Duodenal mucosa (tissue), 2 donors: ENCODE data around the gene FCHSD2.

Experiments
- H3K27ac ChIP-seq: one replicate; pipeline ENCODE4 v1.7.0; 2013; ENCODE audit warnings: low read depth, low read length
- H3K27me3 ChIP-seq, 2 donors: one replicate each; pipeline ENCODE4 v1.7.0; 2013; ENCODE audit warnings: low read length in 2 of 2, control low read depth in 1 of 2; ENCODE audit not compliant: insufficient read depth in 2 of 2, control insufficient read depth in 1 of 2
- H3K36me3 ChIP-seq, 2 donors: one replicate each; pipeline ENCODE4 v1.7.0; 2013; ENCODE audit warnings: low read length in 2 of 2, control low read depth in 1 of 2; ENCODE audit not compliant: insufficient read depth in 2 of 2, control insufficient read depth in 1 of 2
- H3K4me1 ChIP-seq, 2 donors: one replicate each; pipeline ENCODE4 v1.7.0; 2013; ENCODE audit warnings: low read length in 2 of 2, control low read depth in 1 of 2; ENCODE audit not compliant: insufficient read depth in 2 of 2, control insufficient read depth in 1 of 2
- H3K4me3 ChIP-seq, 2 donors: one replicate each; pipeline ENCODE4 v1.7.0; 2013; ENCODE audit warnings: low read length in 2 of 2, low read depth in 1 of 2
- H3K9ac ChIP-seq, 2 donors: one replicate each; pipeline ENCODE4 v1.7.0; 2013; ENCODE audit warnings: low read length in 2 of 2, low read depth in 1 of 2
- H3K9me3 ChIP-seq, 2 donors: one replicate each; pipeline ENCODE4 v1.7.0; 2013; ENCODE audit warnings: low read length in 2 of 2, control low read depth in 1 of 2; ENCODE audit not compliant: control insufficient read depth in 1 of 2

The FCHSD2 gene

GRCh38 chr11:73106347-73106746, 35.8 kb downstream of the FCHSD2 start:
- H3K27me3 ChIP-seq, result no peaks in the 10 kb centered on the region
- peaks cover 0 to 7% of the 10 kb centered on the region in 2 donors for H3K9me3 ChIP-seq
- H3K4me1 ChIP-seq, result no peaks in the 10 kb centered on the region
- no peak overlapping the region for H3K27ac ChIP-seq
- no peaks in the 10 kb centered on the region for H3K36me3 ChIP-seq
- H3K4me3 ChIP-seq, result no peak overlapping the region
- H3K9ac ChIP-seq, result no peak overlapping the region

GRCh38 chr11:73100578-73100977, 41.5 kb downstream of the FCHSD2 start:
- H3K27ac ChIP-seq, result no peak overlapping the region
- H3K4me3 ChIP-seq, result no peak overlapping the region
- no peaks in the 10 kb centered on the region for H3K9me3 ChIP-seq
- no peaks in the 10 kb centered on the region for H3K4me1 ChIP-seq
- H3K9ac ChIP-seq, result no peak overlapping the region
- H3K27me3 ChIP-seq, result no peaks in the 10 kb centered on the region
- H3K36me3 ChIP-seq, result no peaks in the 10 kb centered on the region

GRCh38 chr11:73099512-73100266, 42.4 kb downstream of the FCHSD2 start:
- Histone ChIP-seq H3K4me3 (no peak overlapping the region), H3K36me3 (no peaks in the 10 kb centered on the region), H3K4me1 (no peaks in the 10 kb centered on the region), H3K27ac (no peak overlapping the region), H3K9me3 (no peaks in the 10 kb centered on the region), H3K27me3 (no peaks in the 10 kb centered on the region), H3K9ac (no peak overlapping the region)

GRCh38 chr11:73095613-73096012, 46.5 kb downstream of the FCHSD2 start:
- no peaks in the 10 kb centered on the region for H3K4me1 ChIP-seq
- H3K4me3 ChIP-seq, result no peak overlapping the region
- no peaks in the 10 kb centered on the region for H3K9me3 ChIP-seq
- no peaks in the 10 kb centered on the region for H3K27me3 ChIP-seq
- H3K36me3 ChIP-seq, result no peaks in the 10 kb centered on the region
- no peak overlapping the region for H3K27ac ChIP-seq
- no peak overlapping the region for H3K9ac ChIP-seq

- no peak overlapping the region for H3K9ac ChIP-seq
- no peak overlapping the region for H3K4me3 ChIP-seq
- H3K27me3 ChIP-seq, result no peaks in the 10 kb centered on the region
- no peaks in the 10 kb centered on the region for H3K4me1 ChIP-seq
- no peaks in the 10 kb centered on the region for H3K9me3 ChIP-seq
- no peak overlapping the region for H3K27ac ChIP-seq
- no peaks in the 10 kb centered on the region for H3K36me3 ChIP-seq
Measured at GRCh38 chr11:73091521-73092305, 50.4 kb downstream of the FCHSD2 start.

- no peaks in the 10 kb centered on the region for H3K36me3 ChIP-seq
- no peak overlapping the region for H3K9ac ChIP-seq
- H3K4me1 ChIP-seq, result no peaks in the 10 kb centered on the region
- H3K9me3 ChIP-seq, result no peaks in the 10 kb centered on the region
- H3K27me3 ChIP-seq, result no peaks in the 10 kb centered on the region
- no peak overlapping the region for H3K27ac ChIP-seq
- H3K4me3 ChIP-seq, result no peak overlapping the region
Measured at GRCh38 chr11:73087730-73088129, 54.4 kb downstream of the FCHSD2 start.

GRCh38 chr11:73085189-73085875, 56.8 kb downstream of the FCHSD2 start:
- no peaks in the 10 kb centered on the region for H3K9me3 ChIP-seq
- no peak overlapping the region for H3K4me3 ChIP-seq
- H3K36me3 ChIP-seq, result no peaks in the 10 kb centered on the region
- H3K9ac ChIP-seq, result no peak overlapping the region
- no peak overlapping the region for H3K27ac ChIP-seq
- no peaks in the 10 kb centered on the region for H3K27me3 ChIP-seq
- no peaks in the 10 kb centered on the region for H3K4me1 ChIP-seq

- no peaks in the 10 kb centered on the region for H3K36me3 ChIP-seq
- no peaks in the 10 kb centered on the region for H3K27me3 ChIP-seq
- H3K9me3 ChIP-seq, result peaks cover 0 to 2% of the 10 kb centered on the region in 2 donors
- H3K27ac ChIP-seq, result no peak overlapping the region
- H3K4me1 ChIP-seq, result peaks cover 0 to under 1% of the 10 kb centered on the region in 2 donors
- no peak overlapping the region for H3K9ac ChIP-seq
- H3K4me3 ChIP-seq, result no peak overlapping the region
Measured at GRCh38 chr11:73078631-73079030, 63.5 kb downstream of the FCHSD2 start.

GRCh38 chr11:73077454-73077853, 64.7 kb downstream of the FCHSD2 start:
- Histone ChIP-seq H3K27me3 (no peaks in the 10 kb centered on the region), H3K4me3 (no peak overlapping the region), H3K36me3 (no peaks in the 10 kb centered on the region), H3K9me3 (peaks cover 0 to 2% of the 10 kb centered on the region in 2 donors), H3K4me1 (peaks cover 7 to 12% of the 10 kb centered on the region in 2 donors), H3K9ac (no peak overlapping the region), H3K27ac (no peak overlapping the region)

- no peaks in the 10 kb centered on the region for H3K36me3 ChIP-seq
- no peaks in the 10 kb centered on the region for H3K27me3 ChIP-seq
- no peak overlapping the region for H3K27ac ChIP-seq
- H3K4me1 ChIP-seq, result peaks cover 7 to 12% of the 10 kb centered on the region in 2 donors
- H3K9ac ChIP-seq, result no peak overlapping the region
- peaks cover 0 to 2% of the 10 kb centered on the region in 2 donors for H3K9me3 ChIP-seq
- H3K4me3 ChIP-seq, result no peak overlapping the region
Measured at GRCh38 chr11:73074319-73074718, 67.8 kb downstream of the FCHSD2 start.
